Transverse colon (tissue), 4 donors: ENCODE measurements around the gene PYGB. TPM values are rescaled to one million over a fixed set of nuclear protein-coding genes. Genes with fewer than 3 reads are reported as not detected.

Experiments used
- DNase-seq: peaks from one replicate; pipeline ENCODE4 v3.0.0-alpha.2; 2019
- H3K27ac ChIP-seq, 4 donors: fragments of 200-600 bp; sonication (generic); 2 replicates each; pipeline ENCODE4 v1.5.1; 2016 to 2018; ENCODE audit warnings: inconsistent platforms in 4 of 4
- H3K27me3 ChIP-seq: fragments of 200-600 bp; sonication (generic); 2 replicates; pipeline ENCODE4 v1.5.1; 2017; ENCODE audit warnings: inconsistent platforms
- H3K36me3 ChIP-seq, 4 donors: fragments of 200-600 bp; sonication (generic); 2 replicates each; pipeline ENCODE4 v1.5.1; 2017 to 2019; ENCODE audit warnings: inconsistent platforms in 4 of 4
- H3K4me1 ChIP-seq, 4 donors: fragments of 200-600 bp; sonication (generic); 2 replicates each; pipeline ENCODE4 v1.5.1; 2017 to 2020; ENCODE audit warnings: inconsistent platforms in 4 of 4
- H3K4me3 ChIP-seq, 4 donors: fragments of 200-600 bp; sonication (generic); 1 replicate in 1 of 4; 2 replicates in 3 of 4; pipeline versions ENCODE4 v1.5.1 to v1.6.1; 2017 to 2019; ENCODE audit warnings: inconsistent platforms in 4 of 4
- H3K9me3 ChIP-seq, 2 donors: fragments of 200-600 bp; sonication (generic); 2 replicates each; pipeline ENCODE4 v1.5.1; 2017 to 2019; ENCODE audit warnings: inconsistent platforms in 2 of 2
- EP300 ChIP-seq: sonication (generic); formaldehyde crosslinking; IDR thresholded peaks from one replicate; pipeline ENCODE4 v1.6.1; 2017; ENCODE audit warnings: antibody characterized with exemption, low read depth
- POLR2A ChIP-seq: fragments of 450-650 bp; IDR thresholded peaks from one replicate; pipeline ENCODE4 v1.6.1; 2016; ENCODE audit warnings: antibody characterized with exemption, mild to moderate bottlenecking, moderate library complexity
- POLR2AphosphoS5 ChIP-seq, 3 donors: sonication (generic); formaldehyde crosslinking; IDR thresholded peaks; one replicate each; pipeline ENCODE4 v1.6.1; 2016; ENCODE audit warnings: antibody characterized with exemption in 3 of 3
- WGBS, 2 donors: methylation state at CpG; one replicate each; pipeline ENCODE4 v1.1.5; 2018; ENCODE audit warnings: low coverage in 1 of 2; 5-methylcytosine and 5-hydroxymethylcytosine counted together
- in situ Hi-C, 4 donors: fragments of 200-750 bp; cut with MboI; loops; one replicate each; pipeline versions ENCODE4 v1.15.0 to v1.15.1; 2017; ENCODE audit warnings: low sequenced_read_pairs in 3 of 4, low pct_ligation_motif_present in 1 of 4, low pct_unique_long_range_greater_than_20kb in 1 of 4
- intact Hi-C: fragments of 100-400 bp; cut with DNase I; formaldehyde crosslinking; loops from one replicate; pipeline ENCODE4 v1.15.1; 2023; ENCODE audit warnings: low total_unique reads
- total RNA-seq, 4 donors: library from RNA; depleted of rRNA; stranded (reverse); fragments of >200 nt; gene quantifications; one replicate each; pipeline ENCODE4 v1.1.0, GENCODE V29; 2016
- TF ChIP-seq, protein P1 (sequence below), 5 experiments: fragments of 200-600 bp in 3 of 5; fragments of 450-650 bp in 2 of 5; sonication (generic) in 3 of 5; IDR thresholded peaks; 1 replicate in 2 of 5; 2 replicates in 3 of 5; pipeline ENCODE4 v1.5.1; 2016 to 2017; ENCODE audit warnings: antibody characterized with exemption in 5 of 5, inconsistent platforms in 3 of 5, mild to moderate bottlenecking in 2 of 5, moderate library complexity in 1 of 5

The PYGB gene
- total RNA-seq, 4 donors from 2014 or later = 195 to 554 (median 359) TPM

DNA sequence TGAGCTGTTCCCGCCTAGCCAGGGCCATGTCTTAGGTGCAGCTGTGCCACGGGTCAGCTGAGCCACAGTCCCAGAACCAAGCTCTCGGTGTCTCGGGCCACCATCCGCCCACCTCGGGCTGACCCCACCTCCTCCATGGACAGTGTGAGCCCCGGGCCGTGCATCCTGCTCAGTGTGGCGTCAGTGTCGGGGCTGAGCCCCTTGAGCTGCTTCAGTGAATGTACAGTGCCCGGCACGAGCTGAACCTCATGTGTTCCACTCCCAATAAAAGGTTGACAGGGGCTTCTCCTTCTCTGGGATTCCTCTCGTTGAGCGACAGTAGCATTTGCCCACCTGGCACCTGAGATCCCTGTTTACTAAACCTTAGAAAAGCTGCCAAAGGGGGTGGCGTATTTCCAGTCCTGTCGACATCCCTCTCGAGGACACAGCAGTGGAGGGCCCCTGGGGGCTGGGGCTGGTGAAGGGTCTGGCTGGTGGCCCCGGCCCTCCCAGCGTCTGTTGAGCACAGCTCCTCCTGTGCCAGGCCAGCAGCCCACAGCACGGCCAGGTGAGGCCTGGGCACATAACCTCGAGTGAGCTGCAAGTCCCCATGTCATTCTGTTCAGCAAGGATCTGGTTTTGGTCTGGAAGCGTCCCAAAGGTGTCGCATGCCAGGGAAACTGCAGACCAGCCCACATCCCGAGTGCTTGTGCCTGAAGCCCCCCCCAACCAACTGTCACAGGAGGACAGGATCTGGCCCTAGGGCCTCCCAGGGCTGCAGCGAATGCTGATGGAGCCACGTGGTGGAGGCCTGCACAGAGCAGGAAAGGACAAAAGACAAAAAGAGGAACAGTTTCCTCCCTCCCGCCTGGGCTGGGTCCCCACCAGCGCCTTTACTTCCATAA, 21.2 kb upstream of the PYGB start:
- Histone ChIP-seq H3K27ac (peak overlapping the region; percentile 46 to 85 (median 70)), H3K36me3 (no peaks in the 10 kb centered on the region), H3K4me1 (peaks cover 17 to 37% (median 24%) of the 10 kb centered on the region in 4 donors), H3K9me3 (no peaks in the 10 kb centered on the region), H3K4me3 (no peak overlapping the region), H3K27me3 (no peaks in the 10 kb centered on the region)
- in situ Hi-C loops (no loop called here), intact Hi-C loops (no loop called here)
- no peak for DNase-seq
- WGBS, 2 donors = 20 to 84% methylated on average over 1 to 22 of the region's 28 CpGs
- TF ChIP-seq POLR2AphosphoS5 (IDR thresholded peaks at IDR 0.05) = no peak
- TF ChIP-seq, protein P1, sequence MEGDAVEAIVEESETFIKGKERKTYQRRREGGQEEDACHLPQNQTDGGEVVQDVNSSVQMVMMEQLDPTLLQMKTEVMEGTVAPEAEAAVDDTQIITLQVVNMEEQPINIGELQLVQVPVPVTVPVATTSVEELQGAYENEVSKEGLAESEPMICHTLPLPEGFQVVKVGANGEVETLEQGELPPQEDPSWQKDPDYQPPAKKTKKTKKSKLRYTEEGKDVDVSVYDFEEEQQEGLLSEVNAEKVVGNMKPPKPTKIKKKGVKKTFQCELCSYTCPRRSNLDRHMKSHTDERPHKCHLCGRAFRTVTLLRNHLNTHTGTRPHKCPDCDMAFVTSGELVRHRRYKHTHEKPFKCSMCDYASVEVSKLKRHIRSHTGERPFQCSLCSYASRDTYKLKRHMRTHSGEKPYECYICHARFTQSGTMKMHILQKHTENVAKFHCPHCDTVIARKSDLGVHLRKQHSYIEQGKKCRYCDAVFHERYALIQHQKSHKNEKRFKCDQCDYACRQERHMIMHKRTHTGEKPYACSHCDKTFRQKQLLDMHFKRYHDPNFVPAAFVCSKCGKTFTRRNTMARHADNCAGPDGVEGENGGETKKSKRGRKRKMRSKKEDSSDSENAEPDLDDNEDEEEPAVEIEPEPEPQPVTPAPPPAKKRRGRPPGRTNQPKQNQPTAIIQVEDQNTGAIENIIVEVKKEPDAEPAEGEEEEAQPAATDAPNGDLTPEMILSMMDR (IDR thresholded peaks at IDR 0.05) = no peak
- no peak for TF ChIP-seq EP300
- no peak for TF ChIP-seq POLR2A

DNA sequence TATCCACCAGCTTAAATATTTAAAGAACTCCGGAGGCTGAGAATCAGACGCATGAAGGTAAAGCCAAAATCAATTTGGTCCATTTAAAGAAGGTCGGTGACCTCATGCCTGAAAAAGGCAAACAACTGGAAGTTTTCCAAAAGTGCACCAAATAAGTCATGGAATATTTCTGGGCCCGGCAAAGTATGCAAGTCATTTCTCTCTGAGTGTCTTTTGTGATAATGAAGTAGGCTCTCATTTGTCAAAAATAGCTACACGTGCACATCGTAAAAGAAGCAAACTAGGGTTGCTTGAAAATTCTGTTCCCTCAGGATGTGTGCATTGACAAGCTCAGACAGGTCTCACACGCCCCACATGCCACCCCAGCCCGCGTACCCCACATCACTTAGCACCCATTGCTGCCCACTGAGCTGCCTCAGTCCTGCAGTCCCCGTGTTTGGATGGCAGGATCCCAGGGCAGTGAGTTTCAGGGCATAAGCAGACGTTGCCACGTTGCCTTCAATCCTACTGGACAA, 20.5 kb upstream of the PYGB start:
- no peak overlapping the region for H3K4me3 ChIP-seq
- H3K27ac ChIP-seq = peak overlapping the region; percentile 46 to 85 (median 70)
- no peak for TF ChIP-seq EP300
- TF ChIP-seq POLR2AphosphoS5 (IDR thresholded peaks at IDR 0.05) = peak in 1 of 3 donors; percentile 11
- TF ChIP-seq, protein P1 (IDR thresholded peaks at IDR 0.05) = no peak
- TF ChIP-seq POLR2A = no peak
- in situ Hi-C loops = no loop called here
- H3K4me1 ChIP-seq = peaks cover 17 to 41% (median 25%) of the 10 kb centered on the region in 4 donors
- H3K9me3 ChIP-seq = no peaks in the 10 kb centered on the region
- no peak for DNase-seq
- WGBS, 2 donors = 50 to 66% methylated on average over 11 to 12 of the region's 12 CpGs
- intact Hi-C loops = no loop called here
- no peaks in the 10 kb centered on the region for H3K27me3 ChIP-seq
- H3K36me3 ChIP-seq = no peaks in the 10 kb centered on the region

DNA sequence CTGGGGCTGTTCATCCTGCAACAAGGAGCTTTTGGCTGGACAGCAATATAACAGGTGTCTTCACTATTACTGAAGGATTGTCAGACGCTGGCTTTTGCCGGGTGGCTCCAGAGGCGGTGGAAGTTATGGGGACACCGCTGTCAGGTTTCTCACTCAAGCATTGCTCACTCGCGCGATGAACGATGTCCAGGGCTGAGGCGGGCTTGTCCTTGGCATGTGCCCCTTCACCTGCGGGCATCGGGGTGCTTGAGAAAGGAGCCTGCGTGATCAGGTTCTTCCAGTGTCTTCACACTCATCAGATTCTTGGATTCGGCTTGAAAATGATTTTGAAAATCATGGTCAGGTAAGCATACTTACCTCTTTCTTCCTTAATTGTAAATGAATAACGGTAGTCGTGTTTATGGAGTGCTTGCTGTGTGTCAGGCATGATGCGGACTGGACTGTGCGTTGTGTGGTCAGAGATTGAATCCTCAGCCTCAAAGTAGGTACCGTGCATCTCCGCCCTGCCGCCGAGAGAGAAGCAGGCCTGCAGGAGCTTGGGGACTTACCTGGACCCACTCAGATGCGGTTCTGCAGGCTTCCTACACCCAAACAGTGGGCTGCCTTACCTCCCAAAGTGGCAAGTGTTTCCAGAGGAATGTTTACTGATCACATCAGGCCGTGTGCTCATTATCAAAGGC, 18.3 kb upstream of the PYGB start:
- intact Hi-C loops (no loop called here), in situ Hi-C loops (no loop called here)
- Histone ChIP-seq H3K9me3 (no peaks in the 10 kb centered on the region), H3K4me1 (peaks cover 17 to 51% (median 37%) of the 10 kb centered on the region in 4 donors), H3K27ac (peak overlapping the region; percentile 81 to 85 (median 84)), H3K27me3 (no peaks in the 10 kb centered on the region), H3K4me3 (no peak overlapping the region), H3K36me3 (no peaks in the 10 kb centered on the region)
- no peak for DNase-seq
- 91% methylated on average over 23 of the region's 23 CpGs; no CpG with 5 or more reads in 1 of the 2 donors for WGBS, 2 donors
- TF ChIP-seq POLR2A = no peak
- TF ChIP-seq, protein P1 (IDR thresholded peaks at IDR 0.05) = no peak

DNA sequence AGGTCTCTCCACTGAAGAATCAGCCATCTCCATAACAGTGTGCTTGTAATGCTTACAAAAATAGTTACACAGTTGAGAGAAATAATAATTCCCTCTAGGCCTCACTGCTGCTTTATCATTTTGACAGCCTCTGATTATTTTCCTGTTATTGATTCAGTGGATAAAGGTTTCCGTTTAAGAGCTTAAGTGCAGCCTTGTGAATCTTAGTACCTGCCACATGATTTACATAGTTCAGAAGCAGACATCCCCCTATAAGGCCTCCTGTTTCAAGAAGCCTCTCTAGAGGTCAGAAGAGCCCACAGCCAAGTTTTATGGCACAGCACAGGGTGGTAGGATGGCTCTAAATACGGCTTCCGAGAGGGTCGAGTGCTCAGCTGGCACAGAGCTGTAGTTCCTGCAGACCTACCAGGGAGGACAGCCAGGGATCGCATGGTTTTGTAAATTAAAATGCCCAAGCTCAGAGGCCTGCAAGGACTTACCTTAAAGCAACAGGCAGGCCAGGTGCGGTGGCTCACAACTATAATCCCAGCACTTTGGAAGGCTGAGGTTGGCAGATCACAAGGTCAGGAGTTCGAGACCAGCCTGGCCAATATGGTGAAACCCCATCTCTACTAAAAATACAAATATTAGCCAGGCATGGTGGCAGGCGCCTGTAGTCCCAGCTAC, 17.6 kb upstream of the PYGB start:
- Histone ChIP-seq H3K4me1 (peaks cover 17 to 56% (median 41%) of the 10 kb centered on the region in 4 donors), H3K27ac (peak overlapping the region; percentile 81 to 85 (median 84)), H3K4me3 (no peak overlapping the region), H3K36me3 (no peaks in the 10 kb centered on the region), H3K27me3 (no peaks in the 10 kb centered on the region), H3K9me3 (no peaks in the 10 kb centered on the region)
- in situ Hi-C loops = no loop called here
- no peak for DNase-seq
- TF ChIP-seq EP300 (no peak), POLR2AphosphoS5 (IDR thresholded peaks at IDR 0.05) (no peak)
- intact Hi-C loops = no loop called here
- WGBS, 2 donors = 46 to 56% methylated on average over 7 to 8 of the region's 8 CpGs
